Peyer's patch (tissue), 4 donors: ENCODE measurements around the gene C10orf53. TPM values are rescaled to one million over a fixed set of nuclear protein-coding genes. Genes with fewer than 3 reads are reported as not detected.
A peak's percentile ranks its signal among the peaks of the same experiment; 100 is the strongest.

Experiments
- DNase-seq, 3 donors: peaks; one replicate each; pipeline ENCODE4 v3.0.0-alpha.2; 2017 to 2019
- H3K27ac ChIP-seq, 4 donors: fragments of 200-600 bp; sonication (generic); one replicate each; pipeline ENCODE4 v1.5.1; 2016 to 2019
- H3K27me3 ChIP-seq, 2 donors: fragments of 200-600 bp; sonication (generic); one replicate each; pipeline ENCODE4 v1.5.1; 2019
- H3K36me3 ChIP-seq, 3 donors: fragments of 200-600 bp; sonication (generic); one replicate each; pipeline ENCODE4 v1.5.1; 2016 to 2019
- H3K4me1 ChIP-seq, 4 donors: fragments of 200-600 bp; sonication (generic); one replicate each; pipeline ENCODE4 v1.5.1; 2016 to 2019
- H3K4me3 ChIP-seq, 4 donors: fragments of 200-600 bp; sonication (generic); 1 replicate in 3 of 4; 2 replicates in 1 of 4; pipeline ENCODE4 v1.5.1; 2016 to 2019; ENCODE audit warnings: mild to moderate bottlenecking in 1 of 4
- H3K9me3 ChIP-seq, 4 donors: fragments of 200-600 bp; sonication (generic); one replicate each; pipeline ENCODE4 v1.5.1; 2016 to 2019; ENCODE audit warnings: mild to moderate bottlenecking in 1 of 4
- CTCF ChIP-seq, 6 experiments: fragments of 450-650 bp in 4 of 6; fragments of 200-600 bp in 2 of 6; sonication (generic) in 1 of 6; IDR thresholded peaks; one replicate each; pipeline ENCODE4 v1.5.1; 2017 to 2019; ENCODE audit warnings: antibody characterized with exemption in 6 of 6, mild to moderate bottlenecking in 3 of 6, moderate library complexity in 1 of 6
- POLR2A ChIP-seq, 2 donors: fragments of 450-650 bp; IDR thresholded peaks; one replicate each; pipeline ENCODE4 v1.5.1; 2017; ENCODE audit warnings: antibody characterized with exemption in 2 of 2, mild to moderate bottlenecking in 2 of 2, moderate library complexity in 2 of 2
- total RNA-seq, 4 donors: library from RNA; depleted of rRNA; stranded (reverse); fragments of >200 nt; gene quantifications; one replicate each; pipeline ENCODE4 v1.1.0, GENCODE V29; 2016

C10orf53 gene
- total RNA-seq, 4 donors from 2014 or later = not detected

- Histone ChIP-seq H3K27ac (no peak overlapping the region), H3K4me3 (no peak overlapping the region), H3K27me3 (no peaks in the 10 kb centered on the region), H3K36me3 (no peaks in the 10 kb centered on the region), H3K4me1 (peaks cover 0 to under 1% (median 0%) of the 10 kb centered on the region in 4 donors), H3K9me3 (no peaks in the 10 kb centered on the region)
- TF ChIP-seq POLR2A (IDR thresholded peaks at IDR 0.05) (no peak), CTCF (IDR thresholded peaks at IDR 0.05) (no peak)
- DNase-seq = peak in 1 of 3 donors; percentile 15
These were observed 31.9 kb upstream of the C10orf53 start for GRCh38 chr10:49647554-49647953.

- Histone ChIP-seq H3K27ac (no peak overlapping the region), H3K27me3 (no peaks in the 10 kb centered on the region), H3K4me3 (no peak overlapping the region), H3K9me3 (no peaks in the 10 kb centered on the region), H3K4me1 (peaks cover 0 to 4% (median 0%) of the 10 kb centered on the region in 4 donors), H3K36me3 (no peaks in the 10 kb centered on the region)
- TF ChIP-seq CTCF (IDR thresholded peaks at IDR 0.05) (no peak), POLR2A (IDR thresholded peaks at IDR 0.05) (no peak)
- peak in 1 of 3 donors; percentile 22 for DNase-seq
These were observed 31.3 kb upstream of the C10orf53 start for GRCh38 chr10:49647985-49648795.

- DNase-seq = peak in 1 of 3 donors; percentile 44
- no peak for TF ChIP-seq POLR2A (IDR thresholded peaks at IDR 0.05)
- no peak for TF ChIP-seq CTCF (IDR thresholded peaks at IDR 0.05)
- no peak overlapping the region for H3K4me3 ChIP-seq
These were observed 30.2 kb upstream of the C10orf53 start for GRCh38 chr10:49649294-49649693.

GRCh38 chr10:49649936-49650723 is 29.3 kb upstream of the C10orf53 start:
- Histone ChIP-seq H3K27me3 (no peaks in the 10 kb centered on the region), H3K9me3 (no peaks in the 10 kb centered on the region), H3K27ac (no peak overlapping the region), H3K4me3 (no peak overlapping the region), H3K4me1 (peaks cover 0 to 4% (median 0%) of the 10 kb centered on the region in 4 donors), H3K36me3 (no peaks in the 10 kb centered on the region)
- DNase-seq = peak in 1 of 3 donors; percentile 10
- TF ChIP-seq CTCF (IDR thresholded peaks at IDR 0.05) (no peak), POLR2A (IDR thresholded peaks at IDR 0.05) (no peak)

More at GRCh38 chr10:49649294-49649693, 30.2 kb upstream of the C10orf53 start:
- no peak overlapping the region for H3K27ac ChIP-seq
- H3K4me1 ChIP-seq = peaks cover 0 to 4% (median 0%) of the 10 kb centered on the region in 4 donors
- no peaks in the 10 kb centered on the region for H3K9me3 ChIP-seq
- no peaks in the 10 kb centered on the region for H3K27me3 ChIP-seq
- no peaks in the 10 kb centered on the region for H3K36me3 ChIP-seq

GRCh38 chr10:49650724-49651034 is 28.8 kb upstream of the C10orf53 start:
- Histone ChIP-seq H3K4me1 (peaks cover 0 to 4% (median 0%) of the 10 kb centered on the region in 4 donors), H3K4me3 (no peak overlapping the region), H3K27me3 (no peaks in the 10 kb centered on the region), H3K27ac (no peak overlapping the region), H3K9me3 (no peaks in the 10 kb centered on the region), H3K36me3 (no peaks in the 10 kb centered on the region)
- peak in 1 of 3 donors; percentile 7 for DNase-seq
- TF ChIP-seq POLR2A (IDR thresholded peaks at IDR 0.05) (no peak), CTCF (IDR thresholded peaks at IDR 0.05) (no peak)
